GM21619 (cell line): ENCODE data around the gene PCDHGA10.
"Not testable (repeated sequence)": the region's sequence is repeated elsewhere in the genome, so short reads cannot be mapped to it uniquely, and the experiment has no call there.

ENCODE experiments used
- ATAC-seq: cut with Tn5 transposase; IDR thresholded peaks from one replicate; pipeline ENCODE4 v1.9.1; 2021; ENCODE audit not compliant: unreplicated experiment

PCDHGA10 gene

DNA sequence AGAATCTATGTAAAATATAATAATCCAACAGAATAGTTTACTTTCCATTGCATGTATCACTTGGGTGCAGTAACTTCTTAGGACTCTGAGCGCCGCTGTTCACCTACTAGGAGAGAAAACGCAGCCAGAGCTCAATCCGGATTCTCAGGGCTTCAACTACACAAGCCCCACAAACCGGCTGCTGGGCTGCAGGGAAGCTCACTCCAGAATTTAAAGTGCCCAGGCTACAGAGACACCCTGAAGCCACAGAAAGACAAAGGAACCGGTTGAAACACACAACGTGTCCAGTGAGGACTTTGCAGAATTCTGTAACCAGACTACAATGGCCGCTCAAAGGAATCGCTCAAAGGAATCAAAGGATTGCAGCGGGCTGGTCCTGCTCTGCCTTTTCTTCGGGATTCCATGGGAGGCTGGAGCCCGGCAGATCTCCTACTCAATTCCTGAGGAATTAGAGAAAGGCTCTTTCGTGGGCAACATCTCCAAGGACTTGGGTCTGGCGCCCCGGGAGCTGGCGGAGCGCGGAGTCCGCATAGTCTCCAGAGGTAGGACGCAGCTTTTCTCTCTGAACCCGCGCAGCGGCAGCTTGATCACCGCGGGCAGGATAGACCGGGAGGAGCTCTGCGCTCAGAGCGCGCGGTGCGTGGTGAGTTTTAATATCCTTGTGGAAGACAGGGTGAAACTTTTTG, at the start of gene PCDHGA10:
Gene PCDHGA10 (plus strand): TSS at position 134 of the 686 bp plus-strand sequence. CDS start 189 bp downstream, at position 323.
- peak; percentile 68 for ATAC-seq

DNA sequence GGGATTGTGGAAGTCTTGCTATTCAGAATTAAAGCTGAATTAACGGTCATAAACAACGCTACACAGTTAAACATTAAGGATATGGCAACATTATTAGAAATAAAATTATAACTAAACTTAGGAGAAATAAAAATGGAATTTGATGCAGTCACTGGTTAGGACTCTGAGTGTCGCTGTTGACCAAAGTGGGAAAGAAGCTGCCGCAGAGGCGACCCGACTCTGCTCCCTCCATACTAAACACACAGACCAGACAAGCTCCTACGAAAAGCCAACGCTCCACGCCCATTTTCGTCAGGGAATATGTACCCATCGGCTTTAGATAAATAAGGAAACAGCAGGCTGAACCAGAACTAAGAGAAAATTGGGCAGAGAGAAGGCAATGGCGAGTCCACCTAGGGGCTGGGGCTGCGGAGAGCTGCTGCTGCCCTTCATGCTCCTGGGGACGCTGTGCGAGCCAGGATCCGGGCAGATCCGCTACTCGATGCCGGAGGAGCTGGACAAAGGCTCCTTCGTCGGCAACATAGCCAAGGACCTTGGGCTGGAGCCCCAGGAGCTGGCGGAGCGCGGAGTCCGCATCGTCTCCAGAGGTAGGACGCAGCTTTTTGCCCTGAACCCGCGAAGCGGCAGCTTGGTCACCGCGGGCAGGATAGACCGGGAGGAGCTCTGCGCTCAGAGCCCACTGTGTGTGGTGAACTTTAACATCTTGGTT, 48.7 kb upstream of the PCDHGA10 start, which contains the start of gene PCDHGA5:
Gene PCDHGA5 (plus strand): TSS at position 211 of the 709 bp plus-strand sequence. CDS start 169 bp downstream, at position 380.
- ATAC-seq = no peak

DNA sequence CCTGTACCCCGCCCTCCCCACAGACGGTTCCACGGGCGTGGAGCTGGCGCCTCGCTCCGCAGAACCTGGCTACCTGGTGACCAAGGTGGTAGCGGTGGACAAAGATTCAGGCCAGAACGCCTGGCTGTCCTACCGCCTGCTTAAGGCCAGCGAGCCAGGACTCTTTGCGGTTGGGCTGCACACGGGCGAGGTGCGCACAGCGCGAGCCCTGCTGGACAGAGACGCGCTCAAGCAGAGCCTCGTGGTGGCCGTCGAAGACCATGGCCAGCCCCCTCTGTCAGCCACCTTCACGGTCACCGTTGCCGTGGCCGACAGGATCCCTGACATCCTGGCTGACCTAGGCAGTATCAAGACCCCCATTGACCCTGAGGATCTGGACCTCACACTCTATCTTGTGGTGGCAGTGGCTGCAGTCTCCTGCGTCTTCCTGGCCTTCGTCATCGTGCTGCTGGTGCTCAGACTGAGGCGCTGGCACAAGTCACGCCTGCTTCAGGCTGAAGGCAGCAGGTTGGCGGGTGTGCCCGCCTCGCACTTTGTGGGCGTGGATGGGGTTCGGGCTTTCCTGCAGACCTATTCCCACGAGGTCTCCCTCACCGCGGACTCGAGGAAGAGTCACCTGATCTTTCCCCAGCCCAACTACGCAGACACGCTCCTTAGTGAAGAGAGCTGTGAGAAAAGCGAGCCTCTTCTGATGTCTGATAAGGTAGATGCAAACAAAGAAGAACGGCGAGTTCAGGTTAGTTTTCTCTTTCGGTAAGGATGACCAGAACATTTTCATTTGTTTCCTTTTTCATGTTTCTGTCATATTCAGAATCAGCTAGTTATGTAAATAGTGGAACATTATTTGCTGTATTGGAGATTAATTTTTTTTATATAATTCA, 46.5 kb upstream of the PCDHGA10 start:
- no peak for ATAC-seq

DNA sequence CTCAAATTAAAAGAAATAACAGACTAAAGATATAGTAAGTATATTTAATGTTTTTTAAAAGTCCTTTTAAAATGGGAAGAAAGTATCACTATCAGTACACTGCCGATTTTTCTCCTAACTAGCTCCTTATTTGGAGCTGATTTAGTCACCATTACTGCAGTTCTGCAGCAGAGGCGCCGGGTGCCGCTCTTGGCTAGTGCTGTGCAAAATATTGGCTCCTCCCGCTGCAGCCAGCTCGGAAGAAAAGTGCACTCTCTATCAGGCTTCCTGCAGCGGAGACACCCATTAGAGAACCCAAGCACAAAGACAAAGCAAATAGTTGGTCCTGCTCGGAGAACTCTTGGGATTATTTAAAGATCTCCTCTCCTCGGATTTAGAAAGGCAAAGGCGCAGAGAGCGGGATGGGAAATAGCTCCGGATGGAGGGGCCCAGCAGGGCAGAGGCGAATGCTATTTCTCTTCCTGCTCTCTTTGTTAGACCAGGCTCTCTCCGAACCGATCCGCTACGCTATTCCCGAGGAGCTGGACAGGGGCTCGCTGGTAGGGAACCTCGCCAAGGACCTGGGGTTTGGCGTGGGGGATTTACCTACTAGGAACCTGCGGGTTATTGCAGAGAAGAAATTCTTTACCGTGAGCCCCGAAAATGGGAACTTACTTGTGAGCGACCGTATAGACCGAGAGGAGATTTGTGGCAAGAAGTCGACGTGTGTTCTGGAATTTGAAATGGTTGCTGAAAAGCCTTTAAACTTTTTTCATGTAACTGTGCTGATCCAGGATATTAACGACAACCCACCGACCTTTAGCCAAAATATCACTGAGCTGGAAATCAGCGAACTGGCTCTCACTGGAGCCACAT, 42.6 kb upstream of the PCDHGA10 start, which contains the start of gene PCDHGB3:
Gene PCDHGB3 (plus strand): TSS at position 249 of the 855 bp plus-strand sequence. CDS start 153 bp downstream, at position 402.
- ATAC-seq = peak; percentile 97

DNA sequence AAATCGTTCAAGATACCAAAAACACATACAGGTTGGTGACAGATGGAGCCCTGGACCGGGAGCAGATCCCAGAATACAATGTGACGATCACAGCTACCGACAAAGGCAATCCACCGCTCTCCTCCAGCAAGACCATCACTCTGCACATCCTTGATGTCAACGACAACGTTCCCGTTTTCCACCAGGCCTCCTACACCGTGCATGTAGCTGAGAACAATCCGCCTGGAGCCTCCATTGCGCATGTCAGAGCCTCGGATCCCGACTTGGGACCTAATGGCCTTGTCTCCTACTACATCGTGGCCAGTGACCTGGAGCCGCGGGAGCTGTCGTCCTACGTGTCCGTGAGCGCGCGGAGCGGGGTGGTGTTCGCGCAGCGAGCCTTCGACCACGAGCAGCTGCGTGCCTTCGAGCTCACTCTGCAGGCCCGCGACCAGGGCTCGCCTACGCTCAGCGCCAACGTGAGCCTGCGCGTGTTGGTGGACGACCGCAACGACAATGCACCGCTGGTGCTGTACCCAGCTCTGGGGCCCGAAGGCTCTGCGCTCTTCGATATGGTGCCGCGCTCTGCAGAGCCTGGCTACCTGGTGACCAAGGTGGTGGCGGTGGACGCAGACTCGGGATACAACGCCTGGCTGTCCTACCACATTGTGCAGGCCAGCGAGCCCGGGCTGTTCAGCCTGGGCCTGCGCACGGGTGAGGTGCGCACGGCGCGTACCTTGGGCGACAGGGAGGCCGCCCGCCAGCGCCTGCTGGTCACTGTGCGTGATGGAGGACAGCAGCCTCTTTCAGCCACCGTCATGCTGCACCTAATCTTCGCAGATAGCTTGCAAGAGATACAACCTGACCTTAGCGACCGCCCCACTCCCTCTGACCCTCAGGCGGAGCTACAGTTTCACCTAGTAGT, 41.0 kb upstream of the PCDHGA10 start:
- no peak for ATAC-seq

DNA sequence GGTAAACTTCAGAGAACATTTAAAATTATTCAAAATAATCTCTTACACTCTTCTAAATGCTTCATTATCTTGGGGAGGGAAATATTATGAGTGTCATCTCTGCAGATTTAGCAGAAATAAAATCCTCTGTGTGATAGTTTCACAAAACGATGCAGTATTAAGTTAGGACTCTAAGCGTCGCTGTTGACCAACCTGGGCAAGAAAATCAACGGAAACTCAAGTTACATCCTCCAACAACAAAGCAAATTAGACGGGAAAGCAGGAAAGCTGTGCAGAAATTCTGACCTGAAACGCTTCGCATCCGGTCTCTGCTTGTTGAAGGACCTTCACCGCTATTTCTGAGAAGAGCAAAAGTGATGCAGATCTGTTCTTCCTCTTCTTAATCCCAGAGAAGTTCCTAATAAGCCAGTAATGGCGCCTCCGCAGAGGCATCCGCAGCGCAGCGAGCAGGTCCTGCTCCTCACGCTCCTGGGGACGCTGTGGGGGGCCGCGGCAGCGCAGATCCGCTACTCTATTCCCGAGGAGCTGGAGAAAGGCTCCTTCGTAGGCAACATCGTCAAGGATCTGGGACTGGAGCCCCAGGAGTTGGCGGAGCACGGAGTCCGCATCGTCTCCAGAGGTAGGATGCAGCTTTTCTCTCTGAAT, 39.0 kb upstream of the PCDHGA10 start, which contains the start of gene PCDHGA6:
Gene PCDHGA6 (plus strand): TSS at position 219 of the 645 bp plus-strand sequence. CDS start 193 bp downstream, at position 412.
- no peak for ATAC-seq

DNA sequence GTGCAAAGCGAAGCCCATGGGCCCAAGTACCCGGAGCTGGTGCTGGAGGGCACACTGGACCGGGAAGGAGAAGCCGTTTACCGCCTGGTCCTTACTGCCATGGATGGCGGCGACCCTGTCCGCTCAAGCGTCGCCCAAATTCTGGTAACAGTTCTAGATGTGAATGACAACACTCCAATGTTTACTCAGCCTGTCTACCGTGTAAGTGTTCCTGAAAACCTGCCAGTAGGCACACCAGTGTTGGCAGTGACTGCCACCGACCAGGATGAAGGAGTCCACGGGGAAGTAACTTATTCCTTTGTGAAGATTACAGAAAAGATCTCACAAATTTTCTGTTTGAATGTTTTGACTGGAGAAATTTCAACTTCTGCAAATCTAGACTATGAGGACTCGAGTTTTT, 38.2 kb upstream of the PCDHGA10 start:
- ATAC-seq = no peak

DNA sequence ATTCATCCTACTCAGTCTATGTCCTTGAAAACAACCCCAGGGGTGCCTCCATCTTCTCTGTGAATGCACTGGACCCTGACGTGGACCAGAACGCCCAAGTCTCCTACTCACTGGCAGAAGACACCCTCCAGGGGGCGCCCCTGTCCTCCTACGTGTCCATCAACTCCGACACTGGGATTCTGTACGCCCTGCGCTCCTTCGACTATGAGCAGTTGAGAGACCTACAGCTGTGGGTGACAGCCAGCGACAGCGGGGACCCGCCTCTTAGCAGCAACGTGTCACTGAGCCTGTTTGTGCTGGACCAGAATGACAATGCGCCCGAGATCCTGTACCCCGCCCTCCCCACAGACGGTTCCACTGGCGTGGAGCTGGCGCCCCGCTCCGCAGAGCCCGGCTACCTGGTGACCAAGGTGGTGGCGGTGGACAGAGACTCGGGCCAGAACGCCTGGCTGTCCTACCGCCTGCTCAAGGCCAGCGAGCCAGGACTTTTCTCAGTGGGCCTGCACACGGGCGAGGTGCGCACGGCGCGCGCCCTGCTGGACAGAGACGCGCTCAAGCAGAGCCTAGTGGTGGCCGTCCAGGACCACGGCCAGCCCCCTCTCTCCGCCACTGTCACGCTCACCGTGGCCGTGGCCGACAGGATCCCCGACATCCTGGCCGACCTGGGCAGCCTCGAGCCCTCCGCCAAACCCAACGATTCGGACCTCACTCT, 37.2 kb upstream of the PCDHGA10 start:
- not testable (repeated sequence) for ATAC-seq

DNA sequence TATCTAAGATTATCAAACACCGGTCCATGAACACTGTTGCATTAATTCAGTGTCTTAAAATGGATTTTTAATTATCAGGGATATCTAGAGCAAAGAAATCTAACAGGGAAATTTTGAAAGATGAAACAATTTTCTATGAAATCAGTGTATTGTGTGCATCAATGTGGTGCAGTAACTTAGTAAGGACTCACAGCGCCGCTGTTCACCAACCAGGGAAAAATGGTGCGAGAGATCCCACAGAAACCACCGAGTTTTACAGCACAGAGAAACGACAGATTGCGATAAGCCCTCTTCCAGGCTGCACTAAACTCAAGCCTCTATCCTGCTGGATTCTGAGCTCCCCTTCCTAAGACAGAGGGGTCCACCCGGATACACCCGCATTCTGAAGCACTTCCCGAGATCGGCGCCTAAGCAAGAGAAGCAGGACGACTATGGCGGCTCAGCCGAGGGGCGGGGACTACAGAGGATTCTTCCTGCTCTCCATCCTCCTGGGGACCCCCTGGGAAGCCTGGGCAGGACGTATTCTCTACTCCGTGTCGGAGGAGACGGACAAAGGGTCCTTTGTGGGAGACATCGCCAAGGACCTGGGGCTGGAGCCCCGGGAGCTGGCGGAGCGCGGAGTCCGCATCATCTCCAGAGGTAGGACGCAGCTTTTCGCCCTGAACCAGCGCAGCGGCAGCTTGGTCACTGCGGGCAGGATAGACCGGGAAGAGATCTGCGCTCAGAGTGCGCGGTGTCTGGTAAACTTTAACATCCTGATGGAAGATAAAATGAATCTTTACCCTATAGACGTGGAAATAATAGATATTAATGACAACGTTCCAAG, 30.1 kb upstream of the PCDHGA10 start, which contains the start of gene PCDHGA7:
Gene PCDHGA7 (plus strand): TSS at position 274 of the 826 bp plus-strand sequence. CDS start 158 bp downstream, at position 432.
- no peak for ATAC-seq

DNA sequence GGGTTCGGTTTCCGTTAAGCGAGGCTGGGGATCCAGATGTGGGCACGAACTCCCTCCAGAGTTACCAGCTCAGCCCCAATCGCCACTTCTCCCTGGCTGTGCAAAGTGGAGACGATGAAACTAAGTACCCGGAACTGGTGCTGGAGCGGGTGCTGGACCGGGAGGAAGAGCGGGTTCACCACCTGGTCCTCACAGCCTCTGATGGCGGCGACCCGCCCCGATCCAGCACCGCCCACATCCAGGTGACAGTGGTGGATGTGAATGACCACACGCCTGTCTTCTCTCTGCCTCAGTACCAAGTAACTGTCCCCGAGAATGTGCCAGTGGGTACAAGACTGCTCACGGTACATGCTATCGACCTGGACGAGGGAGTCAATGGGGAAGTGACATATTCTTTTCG, 29.4 kb upstream of the PCDHGA10 start:
- no peak for ATAC-seq

DNA sequence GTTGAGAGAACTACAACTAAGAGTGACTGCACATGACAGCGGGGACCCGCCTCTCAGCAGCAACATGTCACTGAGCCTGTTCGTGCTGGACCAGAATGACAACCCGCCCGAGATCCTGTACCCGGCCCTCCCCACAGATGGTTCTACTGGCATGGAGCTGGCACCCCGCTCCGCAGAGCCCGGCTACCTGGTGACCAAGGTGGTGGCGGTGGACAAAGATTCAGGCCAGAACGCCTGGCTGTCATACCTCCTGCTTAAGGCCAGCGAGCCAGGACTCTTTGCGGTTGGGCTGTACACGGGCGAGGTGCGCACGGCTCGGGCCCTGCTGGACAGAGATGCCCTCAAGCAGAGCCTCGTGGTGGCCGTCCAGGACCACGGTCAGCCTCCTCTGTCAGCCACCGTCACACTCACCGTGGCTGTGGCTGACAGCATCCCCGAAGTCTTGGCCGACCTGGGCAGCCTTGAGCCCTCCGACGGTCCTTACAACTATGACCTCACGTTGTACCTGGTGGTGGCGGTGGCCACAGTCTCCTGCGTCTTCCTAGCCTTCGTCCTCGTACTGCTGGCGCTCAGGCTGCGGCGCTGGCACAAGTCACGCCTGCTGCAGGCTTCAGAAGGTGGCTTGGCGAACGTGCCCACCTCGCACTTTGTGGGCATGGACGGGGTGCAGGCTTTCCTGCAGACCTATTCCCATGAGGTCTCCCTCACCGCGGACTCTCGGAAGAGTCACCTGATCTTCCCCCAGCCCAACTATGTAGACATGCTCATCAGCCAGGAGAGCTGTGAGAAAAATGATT, 28.1 kb upstream of the PCDHGA10 start:
- no peak for ATAC-seq

DNA sequence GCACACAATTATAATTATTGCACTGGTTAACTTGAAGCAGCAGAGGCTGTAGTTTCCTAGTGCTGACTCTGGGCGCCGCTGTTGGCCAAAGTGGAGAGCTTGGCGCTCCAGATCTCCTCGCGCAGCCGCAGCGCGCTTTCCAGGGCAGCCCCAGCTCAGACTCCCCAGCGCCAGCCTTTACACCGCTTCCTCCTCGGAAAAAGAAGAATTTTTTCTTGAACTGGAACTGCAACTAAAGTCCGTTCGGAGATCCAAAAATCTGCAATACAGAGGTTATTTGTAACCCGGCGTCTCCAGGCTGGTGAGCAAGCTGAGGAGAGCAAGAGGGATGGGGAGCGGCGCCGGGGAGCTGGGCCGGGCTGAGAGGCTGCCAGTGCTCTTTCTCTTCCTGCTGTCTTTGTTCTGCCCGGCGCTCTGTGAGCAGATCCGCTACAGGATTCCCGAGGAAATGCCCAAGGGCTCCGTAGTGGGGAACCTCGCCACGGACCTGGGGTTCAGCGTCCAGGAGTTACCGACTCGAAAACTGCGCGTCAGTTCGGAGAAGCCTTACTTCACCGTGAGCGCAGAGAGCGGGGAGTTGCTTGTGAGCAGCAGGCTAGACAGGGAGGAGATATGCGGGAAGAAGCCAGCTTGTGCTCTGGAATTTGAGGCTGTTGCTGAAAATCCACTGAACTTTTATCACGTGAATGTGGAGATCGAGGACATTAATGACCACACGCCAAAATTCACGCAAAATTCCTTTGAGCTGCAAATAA, 25.1 kb upstream of the PCDHGA10 start, which contains the start of gene PCDHGB4:
Gene PCDHGB4 (plus strand): TSS at position 142 of the 755 bp plus-strand sequence. CDS start 187 bp downstream, at position 329.
- ATAC-seq = peak; percentile 91

DNA sequence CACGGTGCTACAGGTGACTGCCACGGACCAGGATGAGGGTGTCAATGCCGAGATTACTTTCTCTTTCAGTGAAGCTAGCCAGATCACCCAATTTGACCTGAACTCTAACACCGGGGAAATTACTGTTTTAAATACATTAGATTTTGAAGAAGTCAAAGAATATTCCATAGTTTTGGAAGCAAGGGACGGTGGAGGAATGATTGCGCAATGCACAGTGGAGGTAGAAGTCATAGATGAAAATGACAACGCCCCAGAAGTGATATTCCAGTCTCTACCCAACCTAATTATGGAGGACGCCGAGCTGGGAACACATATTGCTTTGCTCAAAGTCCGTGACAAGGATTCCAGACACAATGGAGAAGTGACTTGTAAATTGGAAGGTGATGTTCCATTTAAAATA, 24.1 kb upstream of the PCDHGA10 start:
- ATAC-seq = no peak

DNA sequence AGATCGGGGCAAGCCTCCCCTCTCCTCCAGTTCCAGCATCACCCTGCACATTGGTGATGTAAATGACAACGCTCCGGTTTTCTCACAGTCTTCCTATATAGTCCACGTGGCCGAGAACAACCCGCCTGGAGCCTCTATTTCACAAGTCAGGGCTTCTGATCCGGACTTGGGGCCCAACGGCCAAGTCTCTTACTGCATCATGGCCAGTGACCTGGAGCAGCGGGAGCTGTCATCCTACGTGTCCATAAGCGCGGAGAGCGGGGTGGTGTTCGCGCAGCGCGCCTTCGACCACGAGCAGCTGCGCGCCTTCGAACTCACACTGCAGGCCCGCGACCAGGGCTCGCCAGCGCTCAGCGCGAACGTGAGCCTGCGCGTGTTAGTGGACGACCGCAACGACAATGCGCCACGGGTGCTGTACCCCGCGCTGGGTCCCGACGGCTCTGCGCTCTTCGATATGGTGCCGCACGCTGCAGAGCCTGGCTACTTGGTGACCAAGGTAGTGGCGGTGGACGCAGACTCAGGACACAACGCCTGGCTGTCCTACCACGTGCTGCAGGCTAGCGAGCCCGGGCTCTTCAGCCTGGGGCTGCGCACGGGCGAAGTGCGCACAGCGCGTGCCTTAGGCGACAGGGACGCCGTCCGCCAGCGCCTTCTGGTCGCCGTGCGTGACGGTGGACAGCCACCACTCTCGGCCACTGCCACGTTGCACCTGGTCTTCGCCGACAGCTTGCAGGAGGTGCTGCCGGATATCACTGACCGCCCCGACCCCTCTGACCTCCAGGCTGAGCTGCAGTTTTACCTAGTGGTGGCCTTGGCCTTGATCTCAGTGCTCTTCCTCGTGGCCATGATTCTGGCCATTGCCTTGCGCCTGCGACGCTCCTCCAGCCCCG, 23.4 kb upstream of the PCDHGA10 start:
- no peak for ATAC-seq
